Subcutaneous adipose tissue (tissue), 4 donors: Measurements from ENCODE around the gene ADCY5. TPM values are rescaled to one million over a fixed set of nuclear protein-coding genes. Genes with fewer than 3 reads are reported as not detected.

Source experiments
- total RNA-seq, 4 donors: library from RNA; depleted of rRNA; stranded (reverse); fragments of >200 nt; gene quantifications; one replicate each; pipeline ENCODE4 v1.1.0, GENCODE V29; 2016
- TF ChIP-seq, protein P1 (sequence below): fragments of 450-650 bp; IDR thresholded peaks from one replicate; pipeline ENCODE4 v1.5.1; 2016; ENCODE audit warnings: low read depth, mild to moderate bottlenecking, control low read depth, antibody characterized with exemption, moderate library complexity

Gene ADCY5
- 10 to 100 TPM; 16.1 to 52.2 (median 38.0) TPM for total RNA-seq

- TF ChIP-seq, protein P1, sequence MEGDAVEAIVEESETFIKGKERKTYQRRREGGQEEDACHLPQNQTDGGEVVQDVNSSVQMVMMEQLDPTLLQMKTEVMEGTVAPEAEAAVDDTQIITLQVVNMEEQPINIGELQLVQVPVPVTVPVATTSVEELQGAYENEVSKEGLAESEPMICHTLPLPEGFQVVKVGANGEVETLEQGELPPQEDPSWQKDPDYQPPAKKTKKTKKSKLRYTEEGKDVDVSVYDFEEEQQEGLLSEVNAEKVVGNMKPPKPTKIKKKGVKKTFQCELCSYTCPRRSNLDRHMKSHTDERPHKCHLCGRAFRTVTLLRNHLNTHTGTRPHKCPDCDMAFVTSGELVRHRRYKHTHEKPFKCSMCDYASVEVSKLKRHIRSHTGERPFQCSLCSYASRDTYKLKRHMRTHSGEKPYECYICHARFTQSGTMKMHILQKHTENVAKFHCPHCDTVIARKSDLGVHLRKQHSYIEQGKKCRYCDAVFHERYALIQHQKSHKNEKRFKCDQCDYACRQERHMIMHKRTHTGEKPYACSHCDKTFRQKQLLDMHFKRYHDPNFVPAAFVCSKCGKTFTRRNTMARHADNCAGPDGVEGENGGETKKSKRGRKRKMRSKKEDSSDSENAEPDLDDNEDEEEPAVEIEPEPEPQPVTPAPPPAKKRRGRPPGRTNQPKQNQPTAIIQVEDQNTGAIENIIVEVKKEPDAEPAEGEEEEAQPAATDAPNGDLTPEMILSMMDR: no peak
Measured at GRCh38 chr3:123448536-123449101, at the start of gene ADCY5. Gene ADCY5, minus strand, starts transcription at chr3:123449090. Its CDS starts 545 bp downstream, at chr3:123448545.

DNA sequence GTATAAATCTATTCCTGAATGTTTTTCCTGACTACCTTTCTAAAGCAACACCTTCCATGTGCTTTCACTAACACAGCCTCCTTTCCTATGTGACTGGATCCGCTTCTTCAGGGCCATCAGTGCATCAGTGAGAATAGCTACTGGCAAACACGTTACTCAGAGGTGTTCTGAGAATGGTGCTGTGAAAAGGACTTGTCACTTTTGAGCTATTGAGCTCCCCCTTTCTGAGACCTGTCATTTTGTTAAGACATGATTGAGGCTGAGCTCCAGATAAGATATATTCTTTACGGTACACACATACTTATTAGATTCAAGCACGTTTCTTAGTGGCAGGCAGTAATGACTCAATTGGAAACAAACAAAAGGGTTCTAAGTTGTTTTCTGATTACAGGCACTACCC is 45.0 kb upstream of the ADCY5 start:
- TF ChIP-seq, protein P1: no peak

DNA sequence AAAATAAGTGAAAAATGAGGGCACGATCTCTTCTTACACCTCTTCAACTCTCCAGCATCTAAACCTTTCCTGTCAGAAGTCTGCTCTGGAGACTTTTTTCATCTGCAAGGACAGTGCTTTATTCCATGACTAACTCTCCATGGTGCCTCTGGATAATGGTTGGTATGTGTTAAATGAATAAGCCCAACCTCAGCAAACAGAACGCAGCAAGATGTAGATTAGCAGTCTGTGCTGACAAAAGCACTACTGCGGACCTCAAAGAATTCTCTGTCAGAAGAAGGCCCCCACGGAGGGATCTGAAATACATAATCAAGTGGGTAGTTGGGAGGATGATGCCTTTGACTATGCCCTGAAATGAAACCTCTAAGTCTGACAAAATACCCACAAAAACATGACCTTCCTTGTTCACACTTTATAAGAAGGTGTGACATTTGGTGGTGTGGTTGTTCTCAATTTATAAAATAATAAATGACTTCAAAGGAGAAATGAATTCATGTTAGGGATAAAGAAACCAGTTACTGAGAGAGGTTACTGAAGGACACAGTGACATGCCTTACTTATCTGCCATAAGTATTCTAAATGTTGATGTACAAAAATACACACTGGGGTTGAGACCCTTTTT is 43.2 kb upstream of the ADCY5 start:
- TF ChIP-seq, protein P1: no peak

GRCh38 chr3:123489400-123490004 is 40.6 kb upstream of the ADCY5 start:
- TF ChIP-seq, protein P1: no peak

- TF ChIP-seq, protein P1: no peak
Measured at GRCh38 chr3:123488645-123489347, 39.9 kb upstream of the ADCY5 start.

DNA sequence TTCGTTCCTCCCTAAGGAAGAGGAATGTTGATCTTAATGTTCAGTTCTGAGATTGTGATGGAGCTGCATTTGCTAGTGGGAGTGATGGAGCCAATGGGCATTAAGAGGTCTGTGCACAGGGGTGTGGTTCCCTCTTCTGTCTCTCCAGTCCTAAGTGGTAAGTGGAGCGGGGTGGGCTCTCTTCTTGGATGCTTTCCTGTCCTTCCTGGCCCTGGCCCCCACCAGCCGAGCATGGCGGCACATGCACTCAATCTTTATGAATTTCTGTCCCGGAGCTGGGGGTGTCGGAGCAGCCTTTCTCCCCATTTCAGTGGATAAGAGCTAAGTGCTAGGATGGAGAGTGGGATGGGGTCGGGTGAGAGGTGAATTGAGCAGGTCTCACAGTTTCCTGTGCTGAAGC is 37.6 kb upstream of the ADCY5 start:
- TF ChIP-seq, protein P1: no peak

DNA sequence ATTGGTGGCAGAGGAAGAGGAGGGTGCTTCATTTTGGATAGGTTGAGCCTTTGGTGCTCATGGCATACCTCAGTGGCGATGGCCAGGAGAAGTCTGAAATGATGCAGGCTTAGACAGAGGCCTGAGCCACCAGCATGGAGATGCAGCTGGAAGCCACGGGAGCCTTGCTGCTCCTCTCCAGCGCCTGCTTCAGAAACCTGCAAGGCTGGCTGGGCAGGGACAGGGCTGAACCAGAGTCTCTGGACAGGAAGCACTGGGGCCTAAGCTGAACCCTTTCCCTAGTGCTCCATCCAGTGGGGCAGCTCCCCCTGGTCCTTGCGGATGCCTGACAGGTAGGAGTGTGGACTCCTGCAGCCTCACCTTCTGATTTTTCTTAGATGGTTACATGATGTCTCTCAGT is 36.7 kb upstream of the ADCY5 start:
- TF ChIP-seq, protein P1: no peak
